HUES48 (cell line): Measurements from ENCODE around the gene CUX1.
"Not testable (repeated sequence)": the region's sequence is repeated elsewhere in the genome, so short reads cannot be mapped to it uniquely, and the experiment has no call there.

ENCODE experiments used
- H3K27ac ChIP-seq: one replicate; pipeline ENCODE4 v1.7.0; 2013; ENCODE audit warnings: low read depth, low read length, inconsistent platforms
- H3K27me3 ChIP-seq: 2 replicates; pipeline ENCODE4 v1.6.1; 2013; ENCODE audit warnings: mild to moderate bottlenecking, low read length; ENCODE audit not compliant: control insufficient read depth, insufficient read depth
- H3K36me3 ChIP-seq: 2 replicates; pipeline ENCODE4 v1.6.1; 2013; ENCODE audit warnings: low read length; ENCODE audit not compliant: control insufficient read depth, insufficient read depth
- H3K4me1 ChIP-seq: 2 replicates; pipeline ENCODE4 v1.6.1; 2013; ENCODE audit warnings: mild to moderate bottlenecking, low read length; ENCODE audit not compliant: control insufficient read depth, insufficient read depth
- H3K4me3 ChIP-seq: 2 replicates; pipeline ENCODE4 v1.5.1; 2013; ENCODE audit warnings: mild to moderate bottlenecking, low read depth, low read length
- H3K9ac ChIP-seq: 2 replicates; pipeline ENCODE4 v1.6.1; 2013; ENCODE audit warnings: mild to moderate bottlenecking, low read depth, low read length, moderate library complexity
- H3K9me3 ChIP-seq: 2 replicates; pipeline ENCODE4 v1.6.1; 2013; ENCODE audit warnings: low read length; ENCODE audit not compliant: control insufficient read depth, insufficient read depth

The CUX1 gene

GRCh38 chr7:101913851-101914250 lies 96.4 kb downstream of the CUX1 start:
- H3K27ac ChIP-seq = no peak overlapping the region
- H3K9ac ChIP-seq = no peak overlapping the region
- H3K4me3 ChIP-seq = no peak overlapping the region
- peaks cover 33% of the 10 kb centered on the region for H3K36me3 ChIP-seq
- no peaks in the 10 kb centered on the region for H3K27me3 ChIP-seq
- H3K9me3 ChIP-seq = no peaks in the 10 kb centered on the region
- peaks cover 10% of the 10 kb centered on the region for H3K4me1 ChIP-seq

GRCh38 chr7:101915000-101915399 lies 97.6 kb downstream of the CUX1 start:
- Histone ChIP-seq H3K4me1 (peaks cover 10% of the 10 kb centered on the region), H3K27ac (no peak overlapping the region)

GRCh38 chr7:101916041-101916800 lies 98.8 kb downstream of the CUX1 start:
- Histone ChIP-seq H3K4me1 (peaks cover 10% of the 10 kb centered on the region), H3K9ac (no peak overlapping the region), H3K27me3 (no peaks in the 10 kb centered on the region), H3K27ac (no peak overlapping the region), H3K9me3 (no peaks in the 10 kb centered on the region), H3K4me3 (no peak overlapping the region), H3K36me3 (peaks cover 36% of the 10 kb centered on the region)

More at GRCh38 chr7:101915000-101915399, 97.6 kb downstream of the CUX1 start:
- Histone ChIP-seq H3K4me3 (no peak overlapping the region), H3K36me3 (peaks cover 36% of the 10 kb centered on the region), H3K9me3 (no peaks in the 10 kb centered on the region), H3K9ac (no peak overlapping the region), H3K27me3 (no peaks in the 10 kb centered on the region)

DNA sequence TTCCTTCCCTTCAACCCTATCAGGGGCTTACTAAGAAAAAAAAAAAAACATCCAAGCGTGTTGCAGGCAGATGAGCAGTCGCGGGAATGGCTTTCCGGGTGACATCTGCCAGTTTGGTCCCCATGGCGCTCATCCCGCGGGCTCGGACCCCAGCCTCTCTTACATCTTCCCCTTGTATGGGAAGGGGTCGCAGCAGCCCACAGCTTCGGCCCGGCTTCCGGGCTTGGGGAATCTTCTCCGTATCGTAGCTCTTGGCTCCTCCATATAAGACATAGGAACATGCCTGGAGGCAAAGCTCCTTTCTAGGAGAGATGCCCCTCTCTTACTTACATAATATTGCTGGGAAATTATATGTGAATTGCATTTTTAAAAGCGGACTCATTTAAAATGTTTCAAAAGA lies 99.5 kb downstream of the CUX1 start:
- Histone ChIP-seq H3K27me3 (no peaks in the 10 kb centered on the region), H3K36me3 (peaks cover 36% of the 10 kb centered on the region), H3K4me1 (peaks cover 10% of the 10 kb centered on the region)

DNA sequence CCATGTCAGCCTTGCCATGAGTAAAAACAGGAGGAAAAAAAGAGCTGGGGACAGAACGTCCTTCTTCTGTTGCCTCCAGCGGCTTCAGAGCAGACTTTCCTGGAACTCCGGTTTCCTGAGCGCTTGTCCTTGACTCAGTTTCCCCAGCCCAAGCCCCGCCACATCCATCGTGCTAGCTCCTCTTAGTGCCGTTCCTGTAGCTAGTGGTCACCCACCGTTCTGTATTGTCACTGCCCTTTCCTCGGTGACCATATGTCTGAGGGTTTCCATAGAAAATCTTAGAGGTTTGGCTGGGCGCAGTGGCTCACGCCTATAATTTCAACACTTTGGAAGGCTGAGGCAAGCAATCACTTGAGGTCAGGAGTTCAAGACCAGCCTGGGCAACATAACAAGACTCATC lies 100.1 kb downstream of the CUX1 start:
- Histone ChIP-seq H3K36me3 (peaks cover 36% of the 10 kb centered on the region), H3K9ac (no peak overlapping the region), H3K4me1 (peaks cover 6% of the 10 kb centered on the region), H3K27ac (no peak overlapping the region), H3K9me3 (no peaks in the 10 kb centered on the region), H3K27me3 (no peaks in the 10 kb centered on the region), H3K4me3 (no peak overlapping the region)

More for the DNA sequence above, 99.5 kb downstream of the CUX1 start:
- Histone ChIP-seq H3K27ac (no peak overlapping the region), H3K9me3 (no peaks in the 10 kb centered on the region), H3K9ac (no peak overlapping the region), H3K4me3 (no peak overlapping the region)

- Histone ChIP-seq H3K27ac (no peak overlapping the region), H3K27me3 (no peaks in the 10 kb centered on the region), H3K36me3 (peaks cover 41% of the 10 kb centered on the region), H3K4me3 (no peak overlapping the region), H3K9me3 (no peaks in the 10 kb centered on the region), H3K4me1 (no peaks in the 10 kb centered on the region), H3K9ac (no peak overlapping the region)
Measured at GRCh38 chr7:101918426-101918825, 101.0 kb downstream of the CUX1 start.

DNA sequence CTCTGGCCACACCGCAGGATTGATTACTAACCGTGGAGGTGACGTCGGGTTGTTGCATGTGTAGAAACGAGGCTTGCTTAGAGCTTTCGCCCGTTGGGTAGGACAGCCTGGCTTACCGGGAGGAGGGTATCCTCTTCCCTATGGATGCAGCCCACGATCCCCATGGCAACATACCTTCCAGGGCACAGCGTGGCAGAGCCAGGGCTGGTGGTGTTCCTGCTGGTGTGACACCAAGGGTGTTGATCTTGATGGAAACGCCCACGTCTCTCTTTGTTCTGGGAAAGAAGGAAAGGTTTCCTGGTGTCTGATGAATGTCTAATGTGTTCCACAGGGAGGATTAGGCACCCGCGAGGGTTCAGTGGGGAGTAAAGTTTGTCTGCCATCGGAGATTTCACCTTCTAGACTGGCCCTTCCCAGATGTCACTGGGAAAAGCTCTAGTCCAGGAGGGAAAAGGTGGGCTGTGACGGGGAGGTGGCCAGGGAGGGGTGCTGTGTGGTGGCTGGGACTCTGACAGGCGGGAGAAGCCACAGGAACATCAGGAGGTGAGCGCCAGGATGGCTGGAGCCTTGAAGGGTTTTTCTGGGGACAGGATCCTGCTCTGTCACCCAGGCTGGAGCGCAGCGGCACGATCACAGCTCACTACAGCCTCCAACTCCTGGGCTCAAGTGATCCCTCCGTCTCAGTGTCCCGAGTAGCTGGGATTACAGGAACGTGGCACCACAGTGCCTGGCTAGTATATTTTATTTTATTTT lies 102.1 kb downstream of the CUX1 start:
- Histone ChIP-seq H3K9ac (no peak overlapping the region), H3K9me3 (no peaks in the 10 kb centered on the region), H3K4me3 (no peak overlapping the region), H3K4me1 (no peaks in the 10 kb centered on the region), H3K27me3 (no peaks in the 10 kb centered on the region), H3K27ac (no peak overlapping the region), H3K36me3 (peaks cover 41% of the 10 kb centered on the region)

- Histone ChIP-seq H3K9ac (no peak overlapping the region), H3K27ac (no peak overlapping the region)
Measured at GRCh38 chr7:101921061-101921460, 103.6 kb downstream of the CUX1 start.

GRCh38 chr7:101921546-101922489 lies 104.4 kb downstream of the CUX1 start:
- not testable (repeated sequence) for H3K27ac ChIP-seq, H3K9ac ChIP-seq, H3K27me3 ChIP-seq, H3K4me1 ChIP-seq, H3K4me3 ChIP-seq, H3K9me3 ChIP-seq
- H3K36me3 ChIP-seq = peaks cover 32% of the 10 kb centered on the region

More at GRCh38 chr7:101921061-101921460, 103.6 kb downstream of the CUX1 start:
- Histone ChIP-seq H3K9me3 (no peaks in the 10 kb centered on the region), H3K27me3 (no peaks in the 10 kb centered on the region), H3K4me1 (no peaks in the 10 kb centered on the region), H3K36me3 (peaks cover 34% of the 10 kb centered on the region), H3K4me3 (no peak overlapping the region)

DNA sequence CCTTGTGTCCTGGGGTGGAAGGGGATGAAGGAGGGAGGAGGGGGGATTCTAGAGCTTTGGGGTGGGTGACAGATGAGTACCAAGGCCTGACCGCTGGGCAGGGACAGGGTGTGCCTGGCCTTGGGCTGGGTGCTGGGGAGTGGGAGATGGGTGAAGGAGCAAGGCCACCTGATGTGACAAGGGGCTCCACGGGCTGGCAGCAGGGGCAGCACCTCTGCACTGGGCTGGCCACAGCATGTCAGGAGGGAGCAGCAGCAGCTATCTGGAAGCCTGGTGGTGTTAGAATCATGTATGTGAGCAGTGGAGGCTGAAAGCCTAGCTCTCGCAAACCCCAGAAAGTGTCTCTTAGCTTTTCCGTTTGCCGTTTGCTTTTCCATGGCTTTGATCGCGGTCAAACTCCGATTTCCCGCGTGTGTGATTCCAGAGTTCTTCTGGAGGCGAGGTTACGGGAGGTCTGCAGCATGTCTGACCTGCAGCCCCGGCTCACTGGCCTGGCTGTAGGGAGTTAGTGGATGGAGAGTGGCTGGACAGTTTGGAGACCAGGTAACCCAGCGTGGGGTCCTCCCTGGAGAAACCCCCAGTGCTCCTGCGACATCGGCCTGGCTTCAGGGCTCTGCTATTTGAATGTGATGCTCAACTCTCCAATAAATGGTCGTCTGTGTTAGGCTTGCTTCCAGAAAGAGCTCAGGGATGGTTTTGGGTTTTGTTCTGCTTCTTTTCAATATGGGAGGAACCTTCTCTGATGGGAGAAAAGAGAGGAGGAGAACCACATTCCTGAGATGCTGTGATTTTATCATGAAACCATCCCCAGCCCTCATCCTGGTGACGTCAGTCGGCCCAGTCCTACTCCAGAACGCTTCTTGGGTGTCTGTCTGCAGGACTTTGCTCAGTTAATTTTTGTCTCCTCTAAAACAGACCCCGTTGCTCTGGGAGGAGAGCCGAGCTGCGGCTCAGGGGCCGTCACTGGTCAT lies 105.5 kb downstream of the CUX1 start:
- H3K9me3 ChIP-seq = no peaks in the 10 kb centered on the region
- no peaks in the 10 kb centered on the region for H3K27me3 ChIP-seq
- no peak overlapping the region; the same call in 1 of the 2 replicates for H3K9ac ChIP-seq
- H3K4me3 ChIP-seq = no peak overlapping the region
- 0 out of 2 replicates have a peak, but pooled peaks cover 4% of the 10 kb centered on the region for H3K4me1 ChIP-seq
- no peak overlapping the region for H3K27ac ChIP-seq
- peaks cover 21% of the 10 kb centered on the region for H3K36me3 ChIP-seq
